LNCaP clone FGC (cell line): ENCODE measurements around the gene SIT1.

Source experiments
- DNase-seq: peaks from one replicate; pipeline ENCODE4 v3.0.0-alpha.2; 2011; ENCODE audit warnings: low read depth
- H3K4me3 ChIP-seq: 2 replicates; pipeline ENCODE4 v1.5.1; 2011; ENCODE audit warnings: mild to moderate bottlenecking, low read depth, low read length, control low read depth
- CTCF ChIP-seq: IDR thresholded peaks from 2 replicates; pipeline ENCODE4 v1.5.1; 2012; ENCODE audit warnings: mild to moderate bottlenecking; ENCODE audit not compliant: control insufficient read depth, insufficient read depth; ENCODE audit errors: extremely low read depth

Gene SIT1

GRCh38 chr9:35635730-35636129, 15.0 kb downstream of the SIT1 start:
- no peak for TF ChIP-seq CTCF
- H3K4me3 ChIP-seq: no peak overlapping the region
- DNase-seq: no peak

DNA sequence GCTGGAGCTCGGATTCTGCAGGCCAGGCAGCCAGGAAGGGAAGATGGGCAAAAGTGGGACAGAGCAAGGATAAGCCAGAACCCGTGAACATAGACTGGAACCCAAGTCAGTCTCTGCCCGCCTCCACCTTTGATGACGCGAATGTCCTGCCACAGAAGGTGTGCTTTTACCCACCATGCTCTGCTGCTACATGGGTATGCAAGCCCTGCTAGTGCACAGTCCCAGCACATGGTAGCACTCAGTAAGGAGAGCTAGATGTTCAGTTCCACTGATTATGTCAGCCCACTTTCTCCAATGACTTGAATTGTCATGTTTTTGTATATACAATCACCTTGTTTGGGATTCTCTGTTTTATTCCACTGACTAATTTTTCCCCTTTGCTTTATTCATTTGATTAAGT, 21.1 kb downstream of the SIT1 start:
- no peak for DNase-seq
- no peak for TF ChIP-seq CTCF
- no peak overlapping the region for H3K4me3 ChIP-seq

GRCh38 chr9:35628389-35628991, 22.2 kb downstream of the SIT1 start:
- no peak for TF ChIP-seq CTCF
- no peak overlapping the region for H3K4me3 ChIP-seq
- DNase-seq: no peak

- H3K4me3 ChIP-seq: no peak overlapping the region
- DNase-seq: no peak
- TF ChIP-seq CTCF: no peak
Measured at GRCh38 chr9:35627575-35627974, 23.2 kb downstream of the SIT1 start.

- H3K4me3 ChIP-seq: no peak overlapping the region
- no peak for DNase-seq
- no peak for TF ChIP-seq CTCF
Measured at GRCh38 chr9:35619800-35620158, 31.0 kb downstream of the SIT1 start.

DNA sequence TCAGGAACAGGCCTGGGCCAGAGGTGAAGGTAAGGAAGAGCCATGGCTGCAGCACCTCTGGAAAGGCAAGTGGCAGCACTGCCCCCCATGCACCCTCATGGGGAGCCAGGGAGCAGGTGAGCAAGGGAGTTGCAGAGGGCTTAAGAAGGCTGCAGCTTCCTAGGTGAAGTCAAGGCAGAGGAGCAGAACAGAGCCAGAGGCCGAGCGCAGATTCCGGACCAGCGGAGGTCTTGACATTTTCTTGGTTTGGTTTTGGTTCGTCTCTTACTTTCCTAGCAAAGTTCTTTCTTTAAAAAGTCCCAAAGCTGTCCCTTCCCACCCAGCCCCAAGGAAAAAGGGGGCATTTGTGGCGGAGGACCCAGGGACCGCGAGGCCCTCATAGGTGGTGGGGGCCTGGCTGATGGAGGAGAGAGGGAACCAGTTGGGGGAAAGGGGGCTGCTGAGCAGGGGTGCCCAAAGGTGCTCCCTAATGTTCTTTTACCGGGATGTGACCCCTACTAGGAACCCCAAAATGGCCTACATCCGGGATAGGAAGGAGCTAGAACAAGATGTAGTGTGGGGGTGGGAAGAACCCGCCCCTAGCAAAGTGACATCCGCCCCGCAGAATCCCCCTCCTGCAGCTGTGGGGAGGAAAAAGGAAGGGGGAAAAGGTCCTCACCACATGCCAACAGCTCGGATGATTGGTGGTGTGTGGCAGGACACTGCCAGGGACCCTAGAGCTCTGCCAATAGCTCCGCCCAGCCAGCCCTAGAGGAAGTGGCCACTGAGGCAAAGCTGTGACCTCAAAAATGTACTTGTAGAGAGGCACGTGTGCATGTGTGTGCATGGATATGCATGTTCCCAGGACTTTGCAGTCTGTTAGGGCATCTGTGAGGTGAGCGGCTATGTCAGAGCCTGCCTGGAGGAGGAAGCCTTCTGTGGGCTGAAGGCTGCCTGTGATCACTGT, 31.6 kb downstream of the SIT1 start:
- H3K4me3 ChIP-seq: no peak overlapping the region
- no peak for TF ChIP-seq CTCF
- no peak for DNase-seq

DNA sequence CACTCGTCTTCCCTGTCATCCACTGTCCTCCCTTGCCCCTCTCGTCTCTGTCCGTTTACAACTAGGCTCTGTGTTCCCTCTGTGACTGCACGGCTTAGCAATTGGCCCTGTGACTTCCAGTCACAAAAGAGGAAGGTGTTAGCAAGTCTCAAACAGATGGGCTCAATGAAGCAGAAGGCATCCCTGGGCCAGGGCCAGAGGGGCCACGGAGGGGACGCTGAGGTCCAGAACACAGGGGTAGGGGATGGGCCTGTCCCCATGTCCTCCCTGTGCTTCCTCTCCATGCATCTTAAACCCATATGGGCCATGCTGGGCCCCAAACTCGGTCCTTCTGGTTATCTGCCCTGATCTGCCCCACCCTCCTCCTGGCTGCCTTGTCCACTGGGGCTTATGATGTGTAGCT, 32.4 kb downstream of the SIT1 start, which contains the start of gene CD72:
TSS of gene CD72 (minus strand) at position 89 of the 403 bp plus-strand sequence. CDS start 110 bp downstream, outside the sequence.
- no peak within 1 kb of the TSS for H3K4me3 ChIP-seq
- no peak for TF ChIP-seq CTCF
- no peak for DNase-seq
